ENCODE measurements around the gene DUSP16. TPM values are rescaled to one million over a fixed set of nuclear protein-coding genes. Genes with fewer than 3 reads are reported as not detected.

The DUSP16 gene
- total RNA-seq, 1 donor from 2014 or later = 26.1 TPM

- H3K27me3 Mint-ChIP-seq (ENCODE audit: insufficient read depth, low read depth) = no peaks in the 10 kb centered on the region
- H2AFZ ChIP-seq (replicated peaks) = no peak overlapping the region
- no peaks in the 10 kb centered on the region for H3K4me1 ChIP-seq
- H3K9me3 Mint-ChIP-seq = peaks cover 15% of the 10 kb centered on the region
- no peaks in the 10 kb centered on the region for H3K36me3 ChIP-seq
- no peaks in the 10 kb centered on the region for H3K9me3 ChIP-seq (ENCODE audit: low read depth)
- H3K27ac Mint-ChIP-seq = no peak overlapping the region
- no peaks in the 10 kb centered on the region for H3K27me3 ChIP-seq
- H3K4me3 ChIP-seq = no peak overlapping the region
- H3K9ac ChIP-seq = no peak overlapping the region
- H3F3A ChIP-seq (ENCODE audit: low read depth) = no peaks in the 10 kb centered on the region
- H3K79me2 ChIP-seq (ENCODE audit: low read depth) = no peaks in the 10 kb centered on the region
- no peak overlapping the region for H3K4me3 Mint-ChIP-seq
- H3K27ac ChIP-seq = no peak overlapping the region
- peaks cover 42% of the 10 kb centered on the region for H3K36me3 Mint-ChIP-seq
- H4K20me1 ChIP-seq (ENCODE audit: low read depth) = no peaks in the 10 kb centered on the region
- no peak for DNase-seq (ENCODE audit: low spot score)
- H3K4me1 Mint-ChIP-seq = no peaks in the 10 kb centered on the region
- TF ChIP-seq EZH2phosphoT487 (IDR thresholded peaks at IDR 0.05) (no peak), CTCF (IDR thresholded peaks at IDR 0.05) (no peak), EZH2 (IDR thresholded peaks at IDR 0.05) (no peak)
- no peak overlapping the region for H3K4me2 ChIP-seq
Measured at GRCh38 chr12:12470751-12471306, 91.8 kb downstream of the DUSP16 start.

GRCh38 chr12:12469386-12469785, 93.3 kb downstream of the DUSP16 start:
- Histone ChIP-seq H3K79me2 (ENCODE audit: low read depth) (no peaks in the 10 kb centered on the region), H3K27me3 (no peaks in the 10 kb centered on the region), H3K27ac (no peak overlapping the region), H3F3A (ENCODE audit: low read depth) (no peaks in the 10 kb centered on the region), H3K4me3 (no peak overlapping the region), H3K4me2 (no peak overlapping the region), H4K20me1 (ENCODE audit: low read depth) (no peaks in the 10 kb centered on the region), H3K36me3 (no peaks in the 10 kb centered on the region), H3K4me1 (no peaks in the 10 kb centered on the region), H3K9me3 (ENCODE audit: low read depth) (no peaks in the 10 kb centered on the region), H2AFZ (replicated peaks) (no peak overlapping the region), H3K9ac (no peak overlapping the region)
- Mint-ChIP-seq H3K4me3 (no peak overlapping the region), H3K27me3 (ENCODE audit: insufficient read depth, low read depth) (no peaks in the 10 kb centered on the region), H3K36me3 (peaks cover 34% of the 10 kb centered on the region), H3K27ac (no peak overlapping the region), H3K4me1 (no peaks in the 10 kb centered on the region), H3K9me3 (peaks cover 15% of the 10 kb centered on the region)
- no peak for DNase-seq (ENCODE audit: low spot score)
- TF ChIP-seq EZH2 (IDR thresholded peaks at IDR 0.05) (no peak), CTCF (IDR thresholded peaks at IDR 0.05) (no peak), EZH2phosphoT487 (IDR thresholded peaks at IDR 0.05) (no peak)

- Mint-ChIP-seq H3K4me3 (no peak overlapping the region), H3K36me3 (peaks cover 31% of the 10 kb centered on the region), H3K4me1 (no peaks in the 10 kb centered on the region), H3K9me3 (peaks cover 15% of the 10 kb centered on the region), H3K27ac (no peak overlapping the region), H3K27me3 (ENCODE audit: insufficient read depth, low read depth) (no peaks in the 10 kb centered on the region)
- no peaks in the 10 kb centered on the region for H4K20me1 ChIP-seq (ENCODE audit: low read depth)
- no peaks in the 10 kb centered on the region for H3K4me1 ChIP-seq
- H3K27me3 ChIP-seq = no peaks in the 10 kb centered on the region
- H3F3A ChIP-seq (ENCODE audit: low read depth) = no peaks in the 10 kb centered on the region
- no peak overlapping the region for H3K9ac ChIP-seq
- no peak for DNase-seq (ENCODE audit: low spot score)
- no peaks in the 10 kb centered on the region for H3K79me2 ChIP-seq (ENCODE audit: low read depth)
- no peak overlapping the region for H2AFZ ChIP-seq (replicated peaks)
- TF ChIP-seq EZH2 (IDR thresholded peaks at IDR 0.05) (no peak), CTCF (IDR thresholded peaks at IDR 0.05) (no peak), EZH2phosphoT487 (IDR thresholded peaks at IDR 0.05) (no peak)
- H3K4me3 ChIP-seq = no peak overlapping the region
- H3K4me2 ChIP-seq = no peak overlapping the region
- no peaks in the 10 kb centered on the region for H3K9me3 ChIP-seq (ENCODE audit: low read depth)
- H3K27ac ChIP-seq = no peak overlapping the region
- no peaks in the 10 kb centered on the region for H3K36me3 ChIP-seq
Measured at GRCh38 chr12:12468575-12468974, 94.1 kb downstream of the DUSP16 start.

Measured in neural progenitor cell (in vitro differentiated cells).